Measurements from ENCODE around the gene DLGAP1. TPM values are rescaled to one million over a fixed set of nuclear protein-coding genes. Genes with fewer than 3 reads are reported as not detected.

Gene DLGAP1
- total RNA-seq, 1 experiment from 2014 or later = 23.2 TPM

DNA sequence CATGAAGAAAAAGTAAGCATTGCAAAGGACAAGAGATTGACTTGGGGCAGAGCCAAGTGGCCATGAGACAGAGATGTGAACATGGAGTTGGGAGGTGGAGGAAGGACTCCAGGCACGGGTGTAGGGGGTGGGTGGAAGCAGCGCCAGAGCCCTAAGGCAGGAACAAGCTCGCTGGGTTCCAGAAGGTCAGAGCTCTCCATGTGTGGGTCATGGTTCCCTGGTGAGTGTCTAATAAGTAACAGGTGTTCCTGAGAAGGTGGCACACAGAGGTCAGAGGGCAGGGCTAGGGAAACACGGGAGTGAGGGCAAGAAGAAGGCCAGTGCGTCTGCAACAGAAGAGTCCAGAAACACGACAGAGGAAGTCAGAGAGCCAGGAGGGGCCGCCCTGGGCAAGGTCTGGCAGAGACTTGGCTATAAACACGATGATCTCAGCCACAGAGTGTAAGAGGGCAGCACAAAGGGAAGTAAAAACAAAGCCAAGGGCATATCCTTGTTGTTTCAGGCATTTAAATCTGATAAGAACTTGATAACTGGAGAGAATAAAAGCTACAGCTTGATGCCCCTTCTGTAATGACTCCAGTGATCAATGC, 744.3 kb downstream of the DLGAP1 start:
- Histone ChIP-seq H4K8ac (replicated peaks; ENCODE audit: insufficient read length, low read depth, low read length) (no peak overlapping the region), H3K4me2 (ENCODE audit: insufficient read depth, insufficient read length, low read length) (no peak overlapping the region), H3K9me3 (ENCODE audit: control insufficient read depth, low read depth, low read length) (no peaks in the 10 kb centered on the region), H4K5ac (ENCODE audit: insufficient read length, low read depth, low read length) (no peak overlapping the region), H2BK15ac (ENCODE audit: low read depth, low read length) (no peak overlapping the region), H3K23ac (ENCODE audit: insufficient read length, low read depth, low read length) (no peak overlapping the region), H4K91ac (ENCODE audit: insufficient read length, low read depth, low read length) (no peak overlapping the region), H3K27ac (ENCODE audit: insufficient read length, low read depth, low read length) (no peak overlapping the region), H2BK20ac (ENCODE audit: low read depth, low read length, poor library complexity, severe bottlenecking) (no peak overlapping the region), H3K9ac (ENCODE audit: extremely low read depth, insufficient read length, low read length) (no peak overlapping the region), H3K18ac (ENCODE audit: insufficient read length, low read depth, low read length) (no peak overlapping the region), H4K20me1 (ENCODE audit: control insufficient read depth, insufficient read depth, insufficient read length) (no peaks in the 10 kb centered on the region), H3K79me1 (ENCODE audit: insufficient read depth, low read depth, low read length, poor library complexity, severe bottlenecking) (no peaks in the 10 kb centered on the region), H2AK5ac (ENCODE audit: insufficient read length, low read length) (no peak overlapping the region), H3K56ac (ENCODE audit: insufficient read length, low read depth, low read length) (no peak overlapping the region), H3K27me3 (ENCODE audit: insufficient read depth, low read length) (no peaks in the 10 kb centered on the region), H2BK5ac (ENCODE audit: insufficient read length, low read length) (no peak overlapping the region), H2AFZ (ENCODE audit: low read length) (no peak overlapping the region), H2BK120ac (ENCODE audit: low read depth, low read length, poor library complexity, severe bottlenecking) (no peak overlapping the region), H3K4me1 (ENCODE audit: insufficient read depth, low read length) (no peaks in the 10 kb centered on the region), H3K14ac (ENCODE audit: insufficient read depth, low read length) (no peak overlapping the region), H3K23me2 (ENCODE audit: insufficient read length, low read depth, low read length, poor library complexity, severe bottlenecking) (no peaks in the 10 kb centered on the region), H2BK12ac (ENCODE audit: insufficient read length, low read depth, low read length) (no peak overlapping the region), H3K79me2 (ENCODE audit: insufficient read depth, low read length) (no peaks in the 10 kb centered on the region), H3K4ac (ENCODE audit: low read depth, low read length) (no peak overlapping the region), H3T11ph (ENCODE audit: low read length) (no peak overlapping the region)
- H3K36me3 Mint-ChIP-seq (ENCODE audit: insufficient read depth in 1 of 3, low read depth in 3 of 3) = 0 out of 7 replicates have a peak, but pooled peaks cover 0 to 2% (median 0%) of the 10 kb centered on the region in 3 experiments
- peaks cover 0 to 6% of the 10 kb centered on the region in 2 experiments; a peak in 1 of 4 replicates for H3K4me1 Mint-ChIP-seq
- TF ChIP-seq, protein P1, sequence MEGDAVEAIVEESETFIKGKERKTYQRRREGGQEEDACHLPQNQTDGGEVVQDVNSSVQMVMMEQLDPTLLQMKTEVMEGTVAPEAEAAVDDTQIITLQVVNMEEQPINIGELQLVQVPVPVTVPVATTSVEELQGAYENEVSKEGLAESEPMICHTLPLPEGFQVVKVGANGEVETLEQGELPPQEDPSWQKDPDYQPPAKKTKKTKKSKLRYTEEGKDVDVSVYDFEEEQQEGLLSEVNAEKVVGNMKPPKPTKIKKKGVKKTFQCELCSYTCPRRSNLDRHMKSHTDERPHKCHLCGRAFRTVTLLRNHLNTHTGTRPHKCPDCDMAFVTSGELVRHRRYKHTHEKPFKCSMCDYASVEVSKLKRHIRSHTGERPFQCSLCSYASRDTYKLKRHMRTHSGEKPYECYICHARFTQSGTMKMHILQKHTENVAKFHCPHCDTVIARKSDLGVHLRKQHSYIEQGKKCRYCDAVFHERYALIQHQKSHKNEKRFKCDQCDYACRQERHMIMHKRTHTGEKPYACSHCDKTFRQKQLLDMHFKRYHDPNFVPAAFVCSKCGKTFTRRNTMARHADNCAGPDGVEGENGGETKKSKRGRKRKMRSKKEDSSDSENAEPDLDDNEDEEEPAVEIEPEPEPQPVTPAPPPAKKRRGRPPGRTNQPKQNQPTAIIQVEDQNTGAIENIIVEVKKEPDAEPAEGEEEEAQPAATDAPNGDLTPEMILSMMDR (conservative IDR thresholded peaks at IDR 0.05) = no peak
- H3K27ac Mint-ChIP-seq = peak overlapping the region in 1 of 3 experiments; percentile 6; a peak in 2 of 7 replicates
- no peaks in the 10 kb centered on the region for H3K9me3 Mint-ChIP-seq
- DNase-seq = no peak
- H3K27me3 Mint-ChIP-seq (ENCODE audit: low read depth) = no peaks in the 10 kb centered on the region
- H3K4me3 Mint-ChIP-seq = no peak overlapping the region
- WGBS (ENCODE audit: extremely low coverage, insufficient read length, low lambda C conversion rate) = no CpG with 5 or more reads among the region's 8 CpGs
